ENCODE measurements around the gene ATXN7L3.
"Not testable (repeated sequence)": the region's sequence is repeated elsewhere in the genome, so short reads cannot be mapped to it uniquely, and the experiment has no call there.

Gene ATXN7L3

DNA sequence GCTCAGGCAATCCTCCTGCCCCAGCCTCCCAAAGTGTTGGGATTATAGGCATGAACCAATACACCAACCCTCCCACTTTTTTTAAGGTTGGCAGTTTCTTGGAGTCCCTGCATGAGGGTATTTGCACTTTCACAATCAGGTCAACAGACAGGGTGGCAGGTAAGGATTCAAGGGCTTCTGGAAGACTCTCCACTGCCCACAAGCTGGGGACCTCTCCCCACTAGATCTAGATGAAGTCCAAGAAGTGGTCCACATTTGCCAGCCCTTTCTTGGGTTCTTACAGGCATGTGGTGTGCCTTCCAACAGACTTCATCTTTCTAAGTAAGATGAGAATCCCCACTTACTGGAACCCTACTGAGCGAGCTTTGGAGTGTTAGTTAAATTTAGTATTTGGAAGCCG, 25.3 kb downstream of the ATXN7L3 start:
- no peak for DNase-seq (ENCODE audit: low spot score)

DNA sequence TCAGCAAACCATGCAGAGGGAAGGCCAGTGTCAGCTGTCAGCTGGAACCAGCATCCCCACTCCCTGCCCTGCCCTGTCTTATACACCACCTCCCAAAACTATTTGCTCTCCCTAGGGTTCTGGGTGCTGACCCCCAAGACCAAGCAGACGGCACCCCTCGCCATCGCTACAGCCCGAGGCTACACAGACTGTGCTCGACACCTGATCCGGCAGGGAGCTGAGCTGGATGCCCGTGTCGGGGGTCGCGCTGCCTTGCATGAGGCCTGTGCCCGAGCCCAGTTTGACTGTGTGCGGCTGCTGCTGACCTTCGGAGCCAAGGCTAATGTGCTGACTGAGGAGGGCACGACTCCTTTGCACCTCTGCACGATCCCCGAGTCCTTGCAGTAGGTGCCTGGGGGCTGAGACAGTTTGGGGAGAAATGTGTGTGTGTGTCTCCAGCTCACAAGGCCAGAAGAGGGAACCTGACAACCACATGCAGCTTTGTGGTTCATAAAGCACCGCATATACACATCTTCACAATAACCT, 27.7 kb downstream of the ATXN7L3 start:
- DNase-seq (ENCODE audit: low spot score), result no peak

DNA sequence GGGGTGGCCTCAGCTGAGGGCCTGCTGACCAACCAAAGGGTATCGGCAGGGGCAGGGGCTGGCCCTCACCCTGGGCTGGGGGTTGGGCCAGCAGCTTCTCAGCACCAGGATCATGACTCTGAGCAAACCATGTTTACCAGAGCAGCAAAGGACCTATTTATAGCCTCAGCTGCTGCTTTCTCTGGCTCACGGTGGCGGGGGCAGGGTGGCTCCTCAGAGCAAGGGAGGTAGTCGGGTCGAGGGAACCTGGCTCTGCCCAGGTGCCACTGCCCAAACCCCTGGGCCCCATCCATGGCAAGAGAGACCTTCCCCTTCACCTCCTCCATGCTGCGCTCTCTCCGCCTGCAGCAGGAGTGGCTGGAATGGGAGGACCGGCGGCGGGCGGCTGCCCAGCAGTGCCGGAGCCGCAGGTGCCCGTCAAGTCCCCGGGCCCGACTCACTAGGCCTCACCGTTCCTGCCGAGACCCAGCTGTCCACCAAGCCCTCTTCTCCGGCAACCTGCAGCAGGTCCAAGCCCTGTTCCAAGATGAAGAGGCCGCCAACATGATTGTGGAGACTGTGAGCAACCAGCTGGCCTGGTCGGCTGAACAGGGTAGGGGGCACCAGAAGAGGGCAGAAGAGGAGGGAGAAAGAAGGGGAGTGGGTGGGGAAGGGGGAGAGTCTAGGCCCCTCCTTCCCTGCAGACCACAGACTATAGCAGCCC, 29.0 kb downstream of the ATXN7L3 start, which contains the start of gene ASB16:
ASB16 (plus strand) TSS at position 206 of the 703 bp plus-strand sequence; CDS start at position 292, 86 bp downstream.
- DNase-seq (ENCODE audit: low spot score), result no peak

DNA sequence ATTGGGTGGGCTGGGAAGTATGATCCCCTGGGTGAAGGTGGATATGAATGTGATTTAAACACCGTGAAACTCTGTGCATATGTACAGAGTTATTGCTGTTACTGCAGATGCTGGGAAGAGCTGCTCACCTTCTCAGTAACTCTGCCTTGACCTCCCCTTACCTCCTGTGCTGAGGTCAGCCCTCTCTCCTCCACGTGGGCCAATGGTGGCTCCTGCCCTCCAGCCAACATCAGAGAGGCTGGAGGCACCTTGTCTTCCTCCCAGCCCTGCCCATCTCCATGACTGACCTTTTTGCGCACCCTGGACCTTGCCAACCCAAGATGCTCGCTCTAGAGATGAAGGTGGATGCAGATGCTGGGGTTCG, 29.6 kb downstream of the ATXN7L3 start:
- DNase-seq (ENCODE audit: low spot score), result no peak

DNA sequence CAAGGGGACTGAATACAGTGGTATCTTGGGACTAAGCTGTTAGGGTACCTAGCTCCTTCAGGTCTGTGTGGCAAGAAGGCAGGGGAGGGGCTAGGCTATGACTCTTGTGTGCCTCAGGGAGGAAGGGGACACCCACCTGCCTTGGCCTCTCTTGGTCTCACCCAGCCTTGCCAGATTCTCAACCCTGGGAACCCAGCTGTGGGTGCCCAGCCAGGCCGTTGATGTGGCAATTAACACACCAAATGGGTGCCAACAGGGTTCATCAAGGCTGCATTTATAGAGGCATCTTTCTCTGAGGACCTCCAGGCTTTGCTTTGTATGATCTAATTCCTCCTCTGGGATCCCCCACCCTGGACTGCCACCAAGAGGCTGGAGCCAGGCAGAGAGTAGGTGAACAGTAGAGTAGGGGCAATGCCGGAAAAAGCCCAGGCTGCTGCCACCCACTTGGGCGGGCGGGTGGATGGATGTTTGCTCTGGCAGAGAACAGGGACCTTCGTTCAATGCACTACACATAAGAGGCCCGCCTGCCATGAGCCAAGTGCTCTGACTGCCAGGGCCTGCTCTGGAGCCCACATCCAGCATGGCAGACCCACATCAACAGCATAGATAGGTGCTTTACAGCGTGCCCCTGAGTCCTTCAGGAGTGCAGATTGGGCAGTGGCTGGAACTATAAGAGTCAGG, 32.4 kb downstream of the ATXN7L3 start:
- DNase-seq (ENCODE audit: low spot score), result no peak

DNA sequence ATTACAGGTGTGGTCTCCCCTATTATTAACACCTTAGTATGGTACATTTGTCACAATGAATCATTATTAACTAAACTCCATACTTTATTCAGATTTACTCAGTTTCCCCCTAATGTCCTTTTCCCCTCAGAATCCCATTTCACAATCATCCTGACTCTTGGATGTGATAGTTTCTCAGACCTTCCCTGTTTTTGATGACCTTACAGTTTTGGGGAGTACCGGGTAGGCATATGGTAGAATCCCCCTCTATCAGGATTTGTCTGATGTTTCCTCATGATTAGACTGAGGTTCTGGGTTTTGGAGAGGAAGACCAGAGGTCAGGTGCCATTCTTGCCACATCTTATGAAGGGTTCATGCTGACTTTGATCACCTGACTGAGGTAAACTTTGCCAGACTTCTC, 35.2 kb downstream of the ATXN7L3 start:
- DNase-seq (ENCODE audit: low spot score), result no peak

DNA sequence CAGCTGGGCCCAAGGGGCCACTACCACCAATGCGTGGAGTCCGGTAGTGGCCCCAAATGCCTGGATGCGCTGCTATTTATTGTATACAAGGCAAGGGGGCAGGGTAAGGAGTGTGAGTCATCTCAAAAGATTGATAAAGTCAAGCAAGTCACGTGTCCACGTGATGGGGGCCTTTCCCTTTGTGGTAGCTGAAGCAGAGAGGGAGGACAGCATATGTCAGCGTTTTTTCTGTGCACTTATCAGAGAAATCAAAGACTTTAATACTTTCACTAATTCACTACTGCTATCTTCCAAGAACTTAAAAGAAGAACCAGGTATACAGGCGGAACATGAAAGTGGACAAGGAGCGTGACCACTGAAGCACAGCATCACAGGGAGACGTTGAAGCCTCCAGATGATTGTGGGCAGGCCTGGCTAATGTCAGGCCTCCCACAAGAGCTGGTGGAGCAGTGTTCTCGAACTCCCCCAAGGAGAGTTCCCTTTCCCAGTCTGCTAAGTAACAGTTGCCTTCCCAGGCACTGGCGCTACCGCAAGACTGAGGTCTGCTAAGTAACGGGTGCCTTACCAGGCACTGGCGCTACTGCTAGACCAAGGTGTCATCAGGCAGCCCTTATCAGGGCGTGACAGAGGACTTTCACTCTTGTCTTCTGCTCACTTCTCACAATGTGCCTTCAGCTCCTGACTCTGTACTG, 40.0 kb downstream of the ATXN7L3 start:
- DNase-seq (ENCODE audit: low spot score), result no peak

DNA sequence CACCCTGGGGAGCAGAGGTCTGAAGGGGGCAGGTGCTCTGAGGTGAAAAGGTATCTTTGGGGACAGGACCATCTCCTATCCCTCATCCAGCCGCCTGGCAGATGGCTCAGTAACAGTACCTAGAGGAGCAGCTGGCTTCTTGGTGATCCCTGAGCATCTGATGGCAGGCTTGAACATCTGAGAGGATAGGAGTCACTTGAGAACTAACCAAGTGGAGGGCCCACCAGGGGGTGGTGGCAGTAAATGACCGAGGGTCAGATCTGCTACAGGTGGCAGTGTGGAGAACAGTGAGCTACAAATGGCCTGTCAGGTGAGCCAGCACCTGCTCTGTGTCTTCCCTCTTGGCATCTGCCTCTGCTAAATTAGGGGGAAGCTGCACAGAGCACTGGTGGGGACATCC, 44.2 kb downstream of the ATXN7L3 start:
- DNase-seq (ENCODE audit: low spot score), result no peak

DNA sequence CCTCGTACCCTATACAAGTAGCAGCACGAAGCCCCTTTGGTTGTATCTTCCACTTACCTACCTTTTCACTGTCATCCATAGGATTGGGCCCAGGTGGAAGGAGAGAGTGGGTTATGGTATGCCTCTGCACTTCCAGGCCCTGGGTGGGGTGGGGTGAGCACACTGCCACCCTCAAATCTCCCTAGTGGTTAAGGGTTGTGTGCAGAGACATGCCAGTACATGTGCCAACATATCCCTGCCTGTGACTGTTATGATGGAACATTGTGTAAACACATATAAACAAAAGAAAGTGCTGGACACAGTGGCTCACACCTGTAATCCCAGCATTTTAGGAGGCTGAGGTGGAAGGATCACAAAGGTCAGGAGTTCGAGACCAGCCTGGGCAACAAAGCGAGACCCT, 46.8 kb downstream of the ATXN7L3 start:
- no peak for DNase-seq (ENCODE audit: low spot score)

DNA sequence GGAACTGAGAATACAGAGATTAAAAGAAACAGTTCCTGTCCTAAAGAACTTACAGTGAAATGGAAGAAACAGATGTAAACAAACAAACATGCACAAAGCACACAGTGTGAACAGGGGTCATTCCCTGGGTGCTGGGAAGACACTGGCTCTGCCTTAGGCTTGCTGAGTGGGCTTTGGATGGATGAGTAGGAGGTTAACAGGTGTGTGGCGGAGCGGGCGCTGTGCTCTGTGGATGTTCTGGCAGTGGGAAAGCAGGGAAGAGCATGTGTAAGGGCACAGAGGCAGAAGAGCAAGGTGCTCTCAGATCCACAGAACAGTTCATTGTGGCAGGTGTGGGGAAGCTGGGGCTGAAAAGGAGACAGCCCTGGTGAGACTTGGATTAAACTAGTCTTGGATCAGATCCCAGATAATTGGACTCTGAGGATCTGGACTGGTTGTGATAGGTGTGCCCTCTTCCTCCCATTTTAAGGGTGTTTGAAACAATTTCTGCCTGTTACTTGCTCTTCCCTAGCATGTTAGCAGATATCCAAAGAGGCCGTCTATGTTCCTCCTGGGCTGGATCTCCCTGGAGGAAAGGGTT, 49.8 kb downstream of the ATXN7L3 start:
- no peak for DNase-seq (ENCODE audit: low spot score)

DNA sequence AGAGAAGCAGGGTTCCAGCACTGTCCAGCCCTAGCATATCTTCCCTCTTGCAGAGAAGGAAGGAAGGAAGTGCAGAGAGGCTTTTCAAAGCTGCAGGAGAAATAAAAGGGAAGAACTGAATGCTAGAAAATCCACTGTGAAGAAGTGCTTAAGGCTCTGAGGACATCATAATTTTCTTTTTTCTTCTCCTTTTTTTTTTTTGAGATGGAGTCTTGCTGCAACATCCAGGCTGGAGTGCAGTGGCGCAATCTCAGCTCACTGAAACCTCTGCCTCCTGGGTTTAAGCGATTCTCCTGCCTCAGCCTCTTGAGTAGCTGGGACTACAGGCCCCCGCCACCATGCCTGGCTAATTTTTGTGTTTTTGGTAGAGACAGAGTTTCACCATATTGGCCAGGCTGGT, 50.6 kb downstream of the ATXN7L3 start:
- not testable (repeated sequence) for DNase-seq (ENCODE audit: low spot score)

DNA sequence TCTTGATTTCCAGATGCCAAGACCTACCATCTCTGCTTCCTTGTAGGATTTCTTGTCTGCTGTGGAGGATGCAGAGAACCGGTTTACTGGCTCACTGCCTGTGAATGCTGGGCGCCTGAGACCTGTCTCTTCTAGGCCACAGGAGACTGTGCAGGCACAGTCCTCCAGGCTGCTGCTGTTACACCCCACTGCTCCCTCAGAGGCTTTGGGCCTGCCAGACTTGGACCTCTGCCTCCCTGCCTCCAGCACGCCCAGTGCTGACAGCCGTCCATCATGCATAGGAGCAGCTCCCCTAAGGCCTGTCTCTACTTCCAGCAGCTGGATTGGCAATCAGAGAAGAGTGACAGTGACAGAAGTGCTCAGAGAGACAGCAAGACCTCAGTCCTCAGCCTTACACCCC, 51.9 kb downstream of the ATXN7L3 start:
- DNase-seq (ENCODE audit: low spot score), result no peak

DNA sequence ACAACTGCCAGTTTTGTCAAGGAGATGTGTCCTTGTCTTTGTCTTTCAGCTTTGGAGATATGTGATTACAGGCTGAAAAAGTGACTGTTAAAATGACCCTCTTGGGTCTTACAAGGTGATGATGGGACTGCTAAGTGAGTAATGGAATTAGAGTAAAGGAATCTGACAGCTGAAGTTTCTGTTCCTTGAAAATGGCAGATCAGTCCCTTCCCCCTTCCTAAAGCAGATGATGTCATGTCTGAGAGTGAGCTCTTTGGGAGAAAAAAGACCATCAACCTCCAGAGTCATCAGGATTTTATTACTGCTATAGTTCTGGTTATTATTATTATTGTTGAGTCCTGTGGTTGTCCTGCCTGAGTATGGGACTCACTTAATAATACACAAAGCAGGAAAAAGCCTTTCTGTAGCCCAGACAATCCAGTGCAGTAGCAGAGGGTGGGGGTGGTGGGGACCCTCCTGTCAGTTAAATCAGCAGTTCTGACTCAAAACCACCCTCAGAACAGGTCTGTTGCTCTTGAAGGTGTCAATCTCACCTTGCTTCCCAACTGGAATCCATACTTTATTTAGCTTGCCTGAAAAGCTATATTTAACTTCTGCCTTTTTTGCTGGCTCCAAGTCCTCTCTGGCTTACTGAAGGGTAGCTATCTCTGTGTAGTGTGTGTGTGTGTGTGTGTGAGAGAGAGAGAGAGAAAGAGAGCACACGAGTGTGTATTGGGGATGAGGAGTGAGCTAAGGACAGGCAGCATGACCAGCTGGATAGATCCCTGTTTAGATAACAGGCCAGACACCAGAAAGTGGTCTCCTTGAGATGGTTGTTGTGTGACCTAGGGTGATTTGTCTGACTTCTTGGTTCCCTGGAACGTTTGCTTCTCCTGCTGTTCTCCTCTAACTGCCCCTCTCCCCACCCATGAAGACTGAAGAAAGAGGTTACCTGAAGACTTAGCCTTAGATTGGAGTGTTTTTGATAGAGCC, 53.0 kb downstream of the ATXN7L3 start:
- no peak for DNase-seq (ENCODE audit: low spot score)

DNA sequence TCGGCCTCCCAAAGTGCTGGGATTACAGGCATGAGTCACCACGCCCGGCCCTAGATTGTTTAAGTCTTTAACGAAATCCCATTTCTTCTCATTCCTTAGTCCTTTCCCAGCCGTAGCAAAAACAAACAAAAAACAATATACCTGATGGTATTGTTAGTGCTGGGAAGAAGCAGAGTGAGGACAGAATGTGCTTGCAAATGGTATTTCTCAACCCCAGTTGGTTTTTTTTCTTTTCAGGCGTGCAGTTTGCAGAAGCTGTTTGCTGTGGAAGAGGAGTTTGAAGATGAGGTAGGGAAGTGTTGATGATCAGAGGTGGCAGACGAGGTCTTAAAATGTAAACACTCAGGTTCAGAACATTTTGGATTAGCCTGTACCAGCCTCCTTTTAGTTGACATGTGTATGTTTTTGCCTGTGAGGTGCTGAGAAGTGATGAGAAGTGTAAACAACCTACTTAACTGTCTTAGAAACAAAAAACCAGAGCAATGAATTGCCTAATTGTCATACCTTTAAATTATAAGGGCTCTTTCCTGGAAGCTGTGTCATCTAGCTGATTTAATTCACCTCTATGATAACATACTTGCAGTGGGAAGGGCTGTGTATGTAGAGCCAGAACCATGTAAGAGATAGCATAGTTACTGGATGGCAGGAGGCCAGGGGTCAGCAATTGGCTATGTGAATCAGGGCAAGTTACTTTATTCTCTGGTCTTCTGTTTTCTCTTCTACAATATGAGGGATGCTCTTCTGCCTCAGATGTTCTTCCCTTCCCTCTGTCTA, 54.5 kb downstream of the ATXN7L3 start:
- DNase-seq (ENCODE audit: low spot score), result no peak

DNA sequence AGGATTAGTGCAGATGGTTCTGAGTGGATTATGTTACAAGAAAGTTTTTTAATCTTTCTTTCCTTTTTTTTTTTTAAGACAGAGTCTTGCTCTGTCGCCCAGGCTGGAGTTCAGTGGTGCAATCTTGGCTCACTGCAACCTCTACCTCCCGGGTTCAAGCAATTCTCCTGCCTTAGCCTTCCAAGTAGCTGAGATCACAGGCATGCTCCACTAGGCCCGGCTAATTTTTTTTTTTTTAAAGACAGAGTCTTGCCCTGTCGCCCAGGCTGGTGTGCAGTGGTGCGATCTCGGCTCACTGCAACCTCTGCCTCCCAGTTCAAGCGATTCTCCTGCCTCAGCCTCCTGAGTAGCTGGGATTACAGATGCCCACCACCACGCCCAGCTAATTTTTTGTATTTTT, 55.8 kb downstream of the ATXN7L3 start:
- not testable (repeated sequence) for DNase-seq (ENCODE audit: low spot score)

All from ecto neural progenitor cell (in vitro differentiated cells).